Lower lobe of right lung (tissue), 2 donors: ENCODE data around the gene SYS1. TPM values are rescaled to one million over a fixed set of nuclear protein-coding genes. Genes with fewer than 3 reads are reported as not detected.

Experiments used
- ATAC-seq, 2 donors: fragments of 200-7000 bp; cut with Tn5 transposase; one replicate each; pipeline ENCODE4 v1.9.1; 2020 to 2022; ENCODE audit warnings: mild to moderate bottlenecking in 2 of 2, moderate library complexity in 2 of 2
- DNase-seq: peaks from one replicate; pipeline ENCODE4 v3.0.0-alpha.2; 2020
- H3K27ac ChIP-seq: fragments of 200-600 bp; one replicate; pipeline ENCODE4 v1.8.0; 2022
- H3K27me3 ChIP-seq: fragments of 200-600 bp; one replicate; pipeline ENCODE4 v1.8.0; 2022; ENCODE audit warnings: low read depth
- H3K36me3 ChIP-seq: fragments of 200-600 bp; one replicate; pipeline ENCODE4 v1.8.0; 2022; ENCODE audit warnings: mild to moderate bottlenecking
- H3K4me1 ChIP-seq: fragments of 200-600 bp; one replicate; pipeline ENCODE4 v1.8.0; 2022
- H3K4me3 ChIP-seq: fragments of 200-600 bp; one replicate; pipeline ENCODE4 v1.8.0; 2022; ENCODE audit warnings: mild to moderate bottlenecking
- H3K9me3 ChIP-seq: fragments of 200-600 bp; one replicate; pipeline ENCODE4 v1.8.0; 2022
- CTCF ChIP-seq: fragments of 200-600 bp; IDR thresholded peaks from one replicate; pipeline ENCODE4 v1.8.0; 2022; ENCODE audit warnings: antibody characterized with exemption, mild to moderate bottlenecking
- intact Hi-C: fragments of 100-400 bp; cut with DNase I; formaldehyde crosslinking; loops from one replicate; pipeline ENCODE4 v1.11.0; 2022
- total RNA-seq: library from RNA; stranded (reverse); fragmentation: NEBNext Ultra II Directional; extraction: Animal tissue kit (Norgen Biotek cat#: 25700); gene quantifications from one replicate; pipeline ENCODE4 v1.2.1, GENCODE V29; 2021
- donor health status: DM: no; HTN: yes; CAD: no; lungs with severe emphysema.

Gene SYS1
- total RNA-seq, 1 donor from 2014 or later = 69.3 TPM

GRCh38 chr20:45359406-45360148, 3.4 kb upstream of the SYS1 start:
- Histone ChIP-seq H3K9me3 (no peaks in the 10 kb centered on the region), H3K27me3 (no peaks in the 10 kb centered on the region), H3K27ac (peak overlapping the region; percentile 92), H3K36me3 (no peaks in the 10 kb centered on the region), H3K4me3 (no peak overlapping the region), H3K4me1 (peaks cover 64% of the 10 kb centered on the region)
- intact Hi-C loops = no loop called here
- DNase-seq (no peak), ATAC-seq (peak in 1 of 2 donors; percentile 27)
- TF ChIP-seq CTCF = no peak

- no peak for TF ChIP-seq CTCF
- ATAC-seq = no peak
- Histone ChIP-seq H3K4me3 (peak overlapping the region; percentile 87), H3K36me3 (peaks cover 17% of the 10 kb centered on the region), H3K4me1 (peaks cover 73% of the 10 kb centered on the region), H3K27me3 (no peaks in the 10 kb centered on the region), H3K27ac (peak overlapping the region; percentile 92), H3K9me3 (no peaks in the 10 kb centered on the region)
- intact Hi-C loops = no loop called here
- no peak for DNase-seq
Measured at GRCh38 chr20:45361793-45362192, 1.2 kb upstream of the SYS1 start.

- intact Hi-C loops = no loop called here
- ATAC-seq (no peak), DNase-seq (no peak)
- peaks cover 37% of the 10 kb centered on the region for H3K36me3 ChIP-seq
- H3K27me3 ChIP-seq = no peaks in the 10 kb centered on the region
- H3K4me3 ChIP-seq = peak overlapping the region; percentile 87
- peak overlapping the region; percentile 92 for H3K27ac ChIP-seq
- TF ChIP-seq CTCF = no peak
- no peaks in the 10 kb centered on the region for H3K9me3 ChIP-seq
- H3K4me1 ChIP-seq = peaks cover 74% of the 10 kb centered on the region
Measured at GRCh38 chr20:45363611-45364492, 896 bp downstream of the SYS1 start.

- no peak for TF ChIP-seq CTCF
- intact Hi-C loops = no loop called here
- H3K4me3 ChIP-seq = no peak overlapping the region
- H3K4me1 ChIP-seq = peaks cover 65% of the 10 kb centered on the region
- DNase-seq (no peak), ATAC-seq (no peak)
- no peaks in the 10 kb centered on the region for H3K9me3 ChIP-seq
- H3K27ac ChIP-seq = no peak overlapping the region
- no peaks in the 10 kb centered on the region for H3K27me3 ChIP-seq
- H3K36me3 ChIP-seq = peaks cover 37% of the 10 kb centered on the region
Measured at GRCh38 chr20:45365444-45365970, 2.6 kb downstream of the SYS1 start.

GRCh38 chr20:45366192-45366591, 3.2 kb downstream of the SYS1 start:
- Histone ChIP-seq H3K4me3 (no peak overlapping the region), H3K36me3 (peaks cover 37% of the 10 kb centered on the region), H3K9me3 (no peaks in the 10 kb centered on the region), H3K27me3 (no peaks in the 10 kb centered on the region), H3K27ac (no peak overlapping the region), H3K4me1 (peaks cover 59% of the 10 kb centered on the region)
- intact Hi-C loops = no loop called here
- no peak for DNase-seq
- no peak for ATAC-seq
- no peak for TF ChIP-seq CTCF
